HEK293T (cell line): ENCODE results near the gene RNGTT.

Source experiments
- CTCF ChIA-PET: fragments of 350-600 bp; formaldehyde crosslinking; extraction: SDS; loops from one replicate; lab custom pipeline; 2021; ENCODE audit warnings: antibody characterized with exemption, inconsistent platforms; lab: Yijun Ruan, JAX
- POLR2A ChIA-PET: fragments of 350-600 bp; formaldehyde crosslinking; extraction: SDS; loops from one replicate; lab custom pipeline; 2020; ENCODE audit warnings: antibody characterized with exemption, inconsistent platforms; lab: Yijun Ruan, JAX
- DNase-seq: peaks from one replicate; pipeline ENCODE4 v3.0.0; 2012; ENCODE audit warnings: mixed read lengths; ENCODE audit errors: extremely low spot score
- ARNT ChIP-seq: fragments of 450-650 bp; IDR thresholded peaks from 2 replicates; pipeline ENCODE4 v1.6.1; 2017; ENCODE audit warnings: mild to moderate bottlenecking
- BHLHE40 ChIP-seq: fragments of 450-650 bp; IDR thresholded peaks from 2 replicates; pipeline ENCODE4 v1.6.1; 2016; ENCODE audit warnings: mild to moderate bottlenecking, moderate library complexity, borderline replicate concordance
- CTBP1 ChIP-seq: fragments of 450-650 bp; IDR thresholded peaks from 2 replicates; pipeline ENCODE4 v1.6.1; 2016; ENCODE audit warnings: borderline replicate concordance
- ELF4 ChIP-seq: fragments of 450-650 bp; IDR thresholded peaks from 2 replicates; pipeline ENCODE4 v1.6.1; 2017; ENCODE audit warnings: antibody characterized with exemption
- FOXA1 ChIP-seq: fragments of 450-650 bp; IDR thresholded peaks from 2 replicates; pipeline ENCODE4 v1.6.1; 2016; ENCODE audit warnings: mild to moderate bottlenecking
- FOXK2 ChIP-seq: fragments of 450-650 bp; IDR thresholded peaks from 2 replicates; pipeline ENCODE4 v1.6.1; 2016; ENCODE audit warnings: mild to moderate bottlenecking
- FOXM1 ChIP-seq: fragments of 450-650 bp; IDR thresholded peaks from 2 replicates; pipeline ENCODE4 v1.6.1; 2017; ENCODE audit warnings: mild to moderate bottlenecking, borderline replicate concordance
- HDGF ChIP-seq: fragments of 450-650 bp; IDR thresholded peaks from 2 replicates; pipeline ENCODE4 v1.6.1; 2017; ENCODE audit warnings: antibody characterized with exemption, borderline replicate concordance
- L3MBTL2 ChIP-seq: fragments of 450-650 bp; conservative IDR thresholded peaks from 2 replicates; pipeline ENCODE4 v1.6.1; 2016; ENCODE audit warnings: mild to moderate bottlenecking
- LEF1 ChIP-seq: fragments of 450-650 bp; IDR thresholded peaks from 2 replicates; pipeline ENCODE4 v1.6.1; 2017; ENCODE audit warnings: mild to moderate bottlenecking, borderline replicate concordance
- NFRKB ChIP-seq: fragments of 450-650 bp; IDR thresholded peaks from 2 replicates; pipeline ENCODE4 v1.6.1; 2016; ENCODE audit warnings: mild to moderate bottlenecking, moderate library complexity
- PKNOX1 ChIP-seq: fragments of 450-650 bp; IDR thresholded peaks from 2 replicates; pipeline ENCODE4 v1.6.1; 2016
- SP1 ChIP-seq: fragments of 450-650 bp; IDR thresholded peaks from 2 replicates; pipeline ENCODE4 v1.6.1; 2017
- SUZ12 ChIP-seq: fragments of 450-650 bp; IDR thresholded peaks from 2 replicates; pipeline ENCODE4 v1.6.1; 2016; ENCODE audit warnings: mild to moderate bottlenecking
- TARDBP ChIP-seq: fragments of 450-650 bp; IDR thresholded peaks from 2 replicates; pipeline ENCODE4 v1.6.1; 2016
- ZNF384 ChIP-seq: fragments of 450-650 bp; IDR thresholded peaks from 2 replicates; pipeline ENCODE4 v1.6.1; 2016

Gene RNGTT

GRCh38 chr6:88637761-88638545 is 325.5 kb downstream of the RNGTT start:
- CTCF ChIA-PET = no interaction called here
- no peak for DNase-seq

GRCh38 chr6:88636871-88637270 is 326.5 kb downstream of the RNGTT start:
- ChIA-PET CTCF (no interaction called here), POLR2A (no interaction called here)
- no peak for DNase-seq
- TF ChIP-seq PKNOX1 (no peak), NFRKB (no peak), L3MBTL2 (no peak), ARNT (no peak), FOXA1 (no peak), LEF1 (no peak)

More at GRCh38 chr6:88637761-88638545, 325.5 kb downstream of the RNGTT start:
- TF ChIP-seq SUZ12 = no peak
- TF ChIP-seq PKNOX1 = no peak
- TF ChIP-seq ELF4 = no peak
- no peak for TF ChIP-seq BHLHE40
- TF ChIP-seq TARDBP = no peak
- no peak for TF ChIP-seq L3MBTL2
- TF ChIP-seq ARNT = no peak
- TF ChIP-seq ZNF384 = no peak
- no peak for TF ChIP-seq LEF1
- TF ChIP-seq CTBP1 = no peak
- no peak for TF ChIP-seq FOXK2
- TF ChIP-seq FOXM1 = no peak
- no peak for TF ChIP-seq FOXA1
- no peak for TF ChIP-seq NFRKB
- no peak for TF ChIP-seq HDGF
- TF ChIP-seq SP1 = no peak
- POLR2A ChIA-PET = no interaction called here

GRCh38 chr6:88633782-88634181 is 329.6 kb downstream of the RNGTT start:
- POLR2A ChIA-PET = no interaction called here
- CTCF ChIA-PET = no interaction called here
- DNase-seq = no peak
- TF ChIP-seq FOXM1 (no peak), SP1 (no peak), HDGF (no peak), L3MBTL2 (no peak), NFRKB (no peak), BHLHE40 (no peak), SUZ12 (no peak), FOXA1 (no peak), CTBP1 (no peak), ARNT (no peak), ELF4 (no peak), PKNOX1 (no peak)

- no peak for DNase-seq
- POLR2A ChIA-PET = no interaction called here
- TF ChIP-seq ZNF384 (no peak), PKNOX1 (no peak), FOXA1 (no peak), NFRKB (no peak), BHLHE40 (no peak), LEF1 (no peak), SP1 (no peak), CTBP1 (no peak), FOXK2 (no peak), ARNT (no peak), TARDBP (no peak), HDGF (no peak), FOXM1 (no peak), L3MBTL2 (no peak), ELF4 (no peak), SUZ12 (no peak)
- CTCF ChIA-PET = no interaction called here
Measured at GRCh38 chr6:88631830-88632229, 331.6 kb downstream of the RNGTT start.

- no peak for TF ChIP-seq FOXM1
- TF ChIP-seq LEF1 = no peak
- no peak for TF ChIP-seq BHLHE40
- TF ChIP-seq SUZ12 = no peak
- TF ChIP-seq ELF4 = no peak
- TF ChIP-seq FOXA1 = no peak
- no peak for TF ChIP-seq PKNOX1
- TF ChIP-seq HDGF = no peak
- no peak for DNase-seq
- CTCF ChIA-PET = interaction anchor here (1.1 kb wide), 1 partner anchor 11 kb away, joined by 3 read pairs; no protein-coding TSS in a partner anchor
- POLR2A ChIA-PET = no interaction called here
Measured at GRCh38 chr6:88629838-88630494, 333.5 kb downstream of the RNGTT start.
